Measurements from ENCODE around the gene RORB.

- no peak for TF ChIP-seq CTCF (IDR thresholded peaks at IDR 0.05)
- no peak for TF ChIP-seq POLR2A (IDR thresholded peaks at IDR 0.05)
Measured at GRCh38 chr9:74519419-74519818, 22.3 kb downstream of the RORB start.
